ENCODE results near the gene TRAF3.

Gene TRAF3

GRCh38 chr14:102798926-102799325 lies 21.7 kb downstream of the TRAF3 start:
- H3K27me3 ChIP-seq (ENCODE audit: low read length) = no peaks in the 10 kb centered on the region
- H3K9ac ChIP-seq (ENCODE audit: low read length) = no peak overlapping the region
- H4K20me1 ChIP-seq (ENCODE audit: low read depth, low read length) = no peaks in the 10 kb centered on the region
- H3K27ac ChIP-seq (ENCODE audit: low read depth, low read length) = no peak overlapping the region
- no peaks in the 10 kb centered on the region for H3K9me2 ChIP-seq (replicated peaks; ENCODE audit: insufficient read depth, low read length)
- H2AFZ ChIP-seq (ENCODE audit: low read depth, low read length, severe bottlenecking) = no peak overlapping the region
- no peak overlapping the region for H3K4me2 ChIP-seq (ENCODE audit: low read depth, low read length, poor library complexity, severe bottlenecking)
- TF ChIP-seq EZH2phosphoT487 (conservative IDR thresholded peaks at IDR 0.05; ENCODE audit: low read length) = no peak
- TF ChIP-seq CTCF (IDR thresholded peaks at IDR 0.05; ENCODE audit: insufficient read depth, low read length, poor library complexity, severe bottlenecking) = no peak
- H3K4me3 ChIP-seq (ENCODE audit: insufficient read depth, low read length, poor library complexity, severe bottlenecking) = no peak overlapping the region
- no peaks in the 10 kb centered on the region for H3K9me3 ChIP-seq (ENCODE audit: insufficient read depth, low read length)
- H3F3A ChIP-seq (ENCODE audit: insufficient read depth) = no peaks in the 10 kb centered on the region
- no peaks in the 10 kb centered on the region for H3K79me2 ChIP-seq (ENCODE audit: insufficient read depth, low read length)
- H3K36me3 ChIP-seq (ENCODE audit: low read length) = no peaks in the 10 kb centered on the region

DNA sequence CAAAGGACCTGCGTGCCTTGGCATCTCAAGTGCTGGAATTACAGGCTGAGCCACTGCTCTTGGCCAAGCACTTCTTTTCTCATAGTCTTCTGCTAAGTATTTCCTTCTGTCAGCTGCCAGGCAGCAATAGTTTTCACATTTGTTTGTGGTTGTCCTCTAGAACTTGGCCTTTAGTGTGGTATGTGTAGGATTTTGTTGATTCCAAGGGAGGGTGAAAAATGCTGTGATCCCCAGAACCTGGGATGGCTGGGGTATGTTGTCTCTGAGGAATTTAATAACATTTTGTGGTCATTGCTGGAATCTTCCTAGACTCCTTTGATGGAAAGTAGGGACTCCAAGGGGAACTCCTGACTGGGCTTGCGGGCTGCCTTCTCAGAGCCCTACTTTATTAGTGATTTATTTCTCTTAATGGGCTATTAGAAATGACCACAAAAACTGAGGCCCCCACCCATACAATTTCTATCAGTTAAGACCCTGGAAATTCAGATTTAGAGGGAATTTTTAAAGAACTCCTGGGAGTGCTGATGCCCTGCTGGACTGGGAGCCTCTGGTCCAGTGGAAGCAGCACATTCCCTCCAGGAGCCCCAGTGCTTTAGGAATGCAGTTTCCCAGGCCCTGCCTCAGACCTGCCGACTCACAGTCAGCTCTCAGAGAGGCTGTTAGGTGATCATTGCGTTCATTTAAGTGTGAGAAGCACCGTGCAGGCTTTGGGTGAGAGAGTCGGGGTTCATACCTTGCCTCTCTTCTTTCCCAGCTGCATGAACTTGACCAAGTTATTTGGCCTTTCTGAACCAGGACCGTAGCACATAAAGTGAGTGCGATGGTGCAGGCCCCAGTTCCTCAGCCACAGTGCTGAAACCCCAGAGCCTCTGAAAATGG lies 22.7 kb downstream of the TRAF3 start:
- Histone ChIP-seq H2AFZ (ENCODE audit: low read depth, low read length, severe bottlenecking) (no peak overlapping the region), H3F3A (ENCODE audit: insufficient read depth) (no peaks in the 10 kb centered on the region), H3K4me2 (ENCODE audit: low read depth, low read length, poor library complexity, severe bottlenecking) (no peak overlapping the region), H4K20me1 (ENCODE audit: low read depth, low read length) (no peaks in the 10 kb centered on the region), H3K79me2 (ENCODE audit: insufficient read depth, low read length) (no peaks in the 10 kb centered on the region), H3K9me3 (ENCODE audit: insufficient read depth, low read length) (no peaks in the 10 kb centered on the region), H3K4me3 (ENCODE audit: insufficient read depth, low read length, poor library complexity, severe bottlenecking) (no peak overlapping the region), H3K27ac (ENCODE audit: low read depth, low read length) (no peak overlapping the region), H3K27me3 (ENCODE audit: low read length) (no peaks in the 10 kb centered on the region), H3K9ac (ENCODE audit: low read length) (no peak overlapping the region), H3K9me2 (replicated peaks; ENCODE audit: insufficient read depth, low read length) (no peaks in the 10 kb centered on the region), H3K36me3 (ENCODE audit: low read length) (no peaks in the 10 kb centered on the region)
- no peak for TF ChIP-seq CTCF (IDR thresholded peaks at IDR 0.05; ENCODE audit: insufficient read depth, low read length, poor library complexity, severe bottlenecking)
- TF ChIP-seq EZH2phosphoT487 (conservative IDR thresholded peaks at IDR 0.05; ENCODE audit: low read length) = no peak

DNA sequence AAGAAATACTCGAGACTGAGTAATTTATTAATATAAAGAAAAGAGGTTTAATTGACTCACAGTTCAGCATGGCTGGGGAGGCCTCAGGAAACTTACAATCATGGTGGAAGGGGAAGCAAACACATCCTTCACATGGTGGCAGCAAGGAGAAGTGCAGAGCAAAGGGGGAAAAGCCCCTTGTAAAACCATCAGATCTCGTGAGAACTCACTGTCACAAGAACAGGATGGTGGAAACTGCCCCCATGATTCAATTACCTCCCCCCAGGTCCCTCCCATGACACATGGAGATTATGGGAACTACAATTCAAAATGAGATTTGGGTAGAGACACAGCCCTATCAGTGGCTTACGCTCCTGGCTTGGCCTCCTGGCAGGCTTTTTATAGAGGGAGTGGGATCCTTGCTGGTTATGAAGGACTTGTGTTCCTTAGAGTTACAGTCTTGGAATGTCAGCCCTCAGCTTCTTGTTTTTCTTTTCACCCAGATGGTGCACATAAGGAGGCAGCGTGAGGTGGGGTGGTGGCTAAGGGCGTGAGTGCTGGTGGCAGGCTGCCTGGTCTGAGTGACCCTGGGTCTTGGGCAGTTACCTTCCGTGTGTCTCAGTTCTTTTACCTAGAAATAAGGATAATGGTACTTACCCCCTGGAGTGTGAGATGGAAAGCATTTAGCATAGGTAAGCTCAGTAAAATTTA lies 25.7 kb downstream of the TRAF3 start:
- H3K36me3 ChIP-seq (ENCODE audit: low read length) = no peaks in the 10 kb centered on the region
- H3K9ac ChIP-seq (ENCODE audit: low read length) = no peak overlapping the region
- no peaks in the 10 kb centered on the region for H3K27me3 ChIP-seq (ENCODE audit: low read length)
- TF ChIP-seq EZH2phosphoT487 (conservative IDR thresholded peaks at IDR 0.05; ENCODE audit: low read length) (no peak), CTCF (IDR thresholded peaks at IDR 0.05; ENCODE audit: insufficient read depth, low read length, poor library complexity, severe bottlenecking) (no peak)
- H3K27ac ChIP-seq (ENCODE audit: low read depth, low read length) = no peak overlapping the region
- no peak overlapping the region for H2AFZ ChIP-seq (ENCODE audit: low read depth, low read length, severe bottlenecking)
- no peak overlapping the region for H3K4me2 ChIP-seq (ENCODE audit: low read depth, low read length, poor library complexity, severe bottlenecking)
- no peaks in the 10 kb centered on the region for H4K20me1 ChIP-seq (ENCODE audit: low read depth, low read length)
- no peaks in the 10 kb centered on the region for H3F3A ChIP-seq (ENCODE audit: insufficient read depth)
- H3K4me3 ChIP-seq (ENCODE audit: insufficient read depth, low read length, poor library complexity, severe bottlenecking) = no peak overlapping the region
- H3K79me2 ChIP-seq (ENCODE audit: insufficient read depth, low read length) = no peaks in the 10 kb centered on the region
- H3K9me2 ChIP-seq (replicated peaks; ENCODE audit: insufficient read depth, low read length) = no peaks in the 10 kb centered on the region
- H3K9me3 ChIP-seq (ENCODE audit: insufficient read depth, low read length) = no peaks in the 10 kb centered on the region
